Fibroblast of skin of back (primary cell): ENCODE results near the gene DOCK8.
A peak's percentile ranks its signal among the peaks of the same experiment; 100 is the strongest.

Experiments used
- DNase-seq: peaks from one replicate; pipeline ENCODE4 v3.0.0-alpha.2; 2013

Gene DOCK8

DNA sequence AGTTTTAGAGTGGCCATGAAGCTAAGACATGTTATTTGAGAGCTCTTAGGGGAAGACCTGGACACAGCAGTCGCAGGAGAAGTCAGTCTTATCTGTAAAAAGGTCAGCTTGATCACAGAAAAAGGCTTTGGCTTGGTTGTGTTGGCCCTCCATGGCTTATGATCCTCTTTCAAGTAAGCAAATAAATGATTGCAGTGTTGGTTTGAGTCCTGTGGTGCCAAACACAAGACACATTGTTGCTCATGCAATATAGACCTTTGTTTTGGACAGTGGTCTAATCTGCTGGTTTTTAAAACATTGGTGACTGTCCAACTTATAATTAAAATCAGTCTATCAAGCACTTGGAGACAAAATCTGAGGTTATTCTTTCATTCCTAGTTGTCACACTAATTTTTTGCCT, 54.0 kb downstream of the DOCK8 start:
- no peak for DNase-seq

DNA sequence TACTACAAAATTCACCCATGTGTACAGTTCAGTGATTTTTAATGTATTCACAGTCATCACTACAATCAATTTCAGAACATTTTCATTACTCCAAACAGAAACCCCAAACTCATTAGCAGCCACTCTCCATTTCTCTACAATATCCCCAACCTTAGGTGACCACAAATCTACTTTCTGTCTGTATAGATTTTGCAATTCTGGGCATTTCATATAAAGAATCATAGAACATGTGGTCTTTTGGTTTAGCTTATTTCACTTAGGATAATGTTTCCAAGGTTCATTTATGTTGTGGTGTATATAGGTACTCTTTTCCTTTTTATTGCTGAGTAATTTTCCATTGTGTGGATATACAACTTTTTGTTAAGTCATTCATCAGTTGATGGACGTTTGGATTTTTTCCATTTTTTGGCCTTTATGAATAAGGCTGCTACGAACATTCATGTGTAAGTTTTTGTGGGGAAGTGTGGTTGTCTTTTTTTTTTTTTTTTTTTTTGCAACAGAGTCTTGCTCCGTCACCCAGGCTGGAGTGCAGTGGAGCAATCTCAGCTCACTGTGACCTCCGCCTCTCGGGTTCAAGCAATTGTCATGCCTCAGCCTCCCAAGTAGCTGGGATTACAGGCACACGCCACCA, 54.5 kb downstream of the DOCK8 start:
- DNase-seq = no peak

DNA sequence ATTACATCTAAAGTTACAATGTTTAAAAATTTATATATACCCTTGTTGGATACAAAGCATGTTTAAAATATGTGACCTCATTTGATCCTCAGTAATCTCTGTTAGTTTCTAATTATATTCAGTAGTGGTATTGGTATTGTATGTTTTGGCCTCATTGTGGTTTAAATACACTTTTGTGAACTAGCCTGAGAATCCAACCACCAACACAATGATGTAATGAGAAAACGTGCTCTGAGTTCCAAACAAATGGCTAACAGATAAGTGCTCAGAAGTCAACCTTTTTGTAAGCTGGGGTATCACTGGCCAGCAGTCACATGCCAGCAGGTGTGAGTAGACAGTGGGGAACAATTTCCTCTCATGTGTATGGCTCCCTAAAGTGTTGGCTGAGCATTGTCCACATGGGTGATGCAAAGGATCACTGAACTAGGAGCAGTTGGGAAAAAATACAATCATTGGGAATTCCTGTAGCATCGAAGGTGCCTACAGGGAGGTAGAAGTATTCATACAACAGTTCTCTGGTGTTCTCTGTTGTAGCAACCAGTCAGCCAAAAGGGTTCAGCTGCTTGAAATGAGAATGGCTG, 56.1 kb downstream of the DOCK8 start:
- DNase-seq = no peak

DNA sequence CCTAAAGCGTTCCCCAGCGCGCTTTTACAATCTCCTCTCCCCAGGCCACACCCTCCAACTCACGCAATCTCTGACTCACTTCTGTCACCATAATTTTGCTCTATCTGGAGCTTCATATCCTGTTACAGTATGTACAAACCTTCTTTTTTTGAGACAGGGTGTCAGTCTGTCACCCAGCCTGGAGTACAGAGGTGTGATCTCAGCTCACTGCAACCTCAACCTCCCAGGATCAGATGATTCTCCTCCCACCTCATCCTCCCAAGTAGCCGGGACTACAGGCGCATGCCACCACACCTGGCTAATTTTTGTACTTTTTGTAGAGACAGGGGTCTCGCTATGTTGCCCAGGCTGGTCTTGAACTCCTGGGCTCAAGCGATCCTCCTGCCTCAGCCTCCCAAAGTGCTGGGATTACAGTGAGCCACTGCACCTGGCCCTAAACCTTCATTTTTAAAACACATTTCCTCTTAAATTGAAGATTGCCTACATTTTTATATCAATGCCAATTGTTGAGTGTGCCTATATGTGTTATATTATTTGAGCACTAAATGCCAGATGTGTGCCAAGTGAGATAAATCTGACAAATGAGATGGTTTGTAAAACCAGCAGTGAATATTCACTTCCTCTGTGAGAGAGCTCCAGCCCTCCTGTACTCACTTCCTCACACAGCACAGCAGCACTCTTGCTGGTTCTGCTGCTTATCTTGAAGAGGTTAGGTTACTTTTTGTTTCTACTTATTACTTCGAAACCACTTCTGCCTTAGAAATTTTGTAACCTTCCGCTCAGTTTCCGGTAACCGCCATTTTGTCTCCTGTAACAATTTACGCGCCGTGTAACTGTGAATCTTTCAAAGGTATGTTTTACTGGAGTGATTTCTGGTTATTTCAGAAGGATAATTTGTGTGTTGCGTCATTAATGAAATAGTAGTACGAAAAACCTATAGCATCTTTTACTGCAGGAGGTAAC, 57.9 kb downstream of the DOCK8 start:
- no peak for DNase-seq

DNA sequence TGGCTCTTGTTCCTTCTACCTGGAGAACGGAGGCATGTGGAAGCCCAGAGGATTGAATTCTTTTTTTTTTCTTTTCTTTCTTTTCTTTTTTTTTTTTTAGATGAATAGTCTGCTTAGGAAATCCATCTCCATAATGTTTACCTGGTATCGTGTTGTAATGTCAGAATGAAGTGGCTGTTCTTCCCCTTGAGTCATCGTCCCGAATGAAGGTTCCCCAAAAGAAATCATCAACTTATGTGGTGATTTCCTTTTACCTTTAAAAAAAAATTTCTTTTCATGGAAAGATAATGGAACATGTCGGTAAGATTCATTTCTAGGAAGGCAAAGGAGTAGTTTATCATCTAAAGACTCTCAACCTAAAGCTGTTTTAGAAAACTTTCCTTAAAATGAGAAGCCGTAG, 59.7 kb downstream of the DOCK8 start:
- no peak for DNase-seq

DNA sequence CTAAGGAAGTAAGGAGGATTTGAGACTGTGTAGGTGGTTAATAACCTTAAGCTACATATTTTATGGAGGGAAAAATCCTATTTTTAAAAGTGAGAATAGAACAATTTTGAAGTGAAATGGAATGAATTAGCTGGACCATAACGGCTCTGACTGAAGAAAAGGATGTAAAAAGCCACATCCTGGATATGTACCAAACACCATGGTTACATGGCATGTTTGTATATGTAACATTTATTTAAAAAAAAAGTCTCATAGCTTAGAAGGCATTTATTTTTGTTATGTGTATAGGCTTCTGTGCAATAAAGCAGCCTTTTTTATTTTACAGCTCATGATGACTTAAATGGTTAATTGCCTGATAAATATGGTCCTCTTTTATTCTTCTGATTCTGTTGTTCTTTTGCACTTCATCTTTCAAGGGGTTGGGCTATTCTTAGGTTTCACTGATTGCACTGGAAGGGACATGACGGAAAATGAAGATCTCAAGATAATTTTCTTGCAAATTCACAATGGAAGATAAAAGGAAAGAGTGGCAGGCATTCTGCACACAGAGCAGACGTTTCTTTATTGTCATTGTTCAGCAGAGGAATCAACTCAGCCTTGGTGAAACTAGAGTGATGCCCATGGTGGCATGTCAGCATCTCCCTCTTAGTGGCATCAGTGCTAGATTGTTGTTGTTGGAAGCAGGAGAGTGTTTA, 63.1 kb downstream of the DOCK8 start:
- no peak for DNase-seq

DNA sequence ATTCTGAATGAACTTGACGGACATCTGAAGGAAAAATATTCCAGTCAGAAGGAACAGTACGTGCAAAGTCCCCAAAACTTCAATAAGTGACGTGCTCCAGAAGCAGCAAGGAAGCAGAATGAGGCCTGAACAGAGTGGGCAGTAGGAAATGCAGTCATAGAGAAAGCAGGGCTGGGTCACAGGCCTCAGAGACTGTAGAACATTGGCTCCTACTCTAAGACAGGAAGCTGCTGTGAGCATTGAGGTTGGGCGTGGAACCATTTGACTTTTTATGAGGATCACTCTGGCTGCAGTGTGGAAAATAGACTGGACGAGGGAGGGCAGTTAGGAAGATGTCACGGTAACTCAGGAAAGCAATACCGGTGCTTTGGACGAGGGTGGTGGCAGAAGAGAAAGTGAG, 64.0 kb downstream of the DOCK8 start:
- no peak for DNase-seq

DNA sequence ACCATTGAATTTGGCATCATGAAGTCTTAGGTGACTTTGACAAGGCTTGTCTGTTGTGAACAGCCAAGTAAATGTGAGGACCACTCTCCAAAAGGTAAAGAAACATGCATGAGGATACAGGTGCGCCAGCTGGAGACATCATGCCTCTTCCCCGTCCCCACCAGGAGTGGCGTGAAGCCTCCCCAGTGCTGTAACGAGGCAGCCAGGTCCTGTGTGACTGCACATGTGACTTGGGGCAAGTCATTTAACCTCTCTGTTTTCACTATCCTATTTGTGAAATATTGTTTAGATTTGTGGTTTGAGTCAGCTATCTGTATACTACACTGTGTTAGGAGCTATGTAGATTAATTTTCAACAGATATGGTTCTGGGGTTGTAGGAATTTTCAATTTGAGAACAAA, 65.0 kb downstream of the DOCK8 start:
- DNase-seq = no peak

DNA sequence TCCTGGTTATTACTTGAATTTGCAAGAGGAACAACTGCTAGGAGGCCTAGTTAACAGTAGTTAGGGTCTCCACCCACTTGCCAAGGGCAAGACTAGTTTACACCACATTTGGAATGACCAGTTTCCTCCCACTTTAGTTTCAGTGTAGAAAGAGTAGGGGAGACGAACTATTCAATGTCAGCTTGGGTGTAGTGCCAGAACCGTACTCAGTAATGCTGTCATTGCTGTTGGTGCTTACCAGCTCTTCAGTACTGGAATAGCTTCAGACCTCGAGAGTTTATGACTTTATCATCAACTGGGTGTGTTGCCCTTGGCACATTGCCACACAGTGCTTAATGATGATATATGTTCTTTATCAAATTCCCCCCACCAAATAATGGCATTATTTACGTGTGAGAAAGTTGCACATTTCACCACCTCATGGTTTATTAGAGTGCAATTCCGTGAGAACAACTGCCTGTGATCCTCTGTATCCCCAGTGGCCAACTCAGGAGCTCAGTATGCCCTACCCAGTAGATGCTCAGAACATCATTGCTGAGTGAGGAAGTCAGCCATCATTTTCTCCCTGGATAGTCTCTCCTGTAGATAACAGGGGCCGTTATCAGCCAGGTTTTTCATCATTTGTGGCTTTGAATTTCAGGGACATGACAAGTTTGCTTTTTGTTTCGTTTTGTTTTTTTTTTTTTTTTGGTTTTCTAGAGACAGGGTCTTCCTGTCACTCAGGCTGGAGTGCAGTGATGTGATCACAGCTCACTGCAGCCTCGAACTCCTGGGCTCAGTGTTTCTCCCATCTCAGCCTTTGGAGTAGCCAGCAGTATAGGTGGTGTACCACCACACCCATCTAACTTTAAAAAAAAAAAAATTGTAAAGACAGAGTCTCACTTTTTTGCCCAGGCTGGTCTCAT, 67.3 kb downstream of the DOCK8 start:
- DNase-seq = no peak

DNA sequence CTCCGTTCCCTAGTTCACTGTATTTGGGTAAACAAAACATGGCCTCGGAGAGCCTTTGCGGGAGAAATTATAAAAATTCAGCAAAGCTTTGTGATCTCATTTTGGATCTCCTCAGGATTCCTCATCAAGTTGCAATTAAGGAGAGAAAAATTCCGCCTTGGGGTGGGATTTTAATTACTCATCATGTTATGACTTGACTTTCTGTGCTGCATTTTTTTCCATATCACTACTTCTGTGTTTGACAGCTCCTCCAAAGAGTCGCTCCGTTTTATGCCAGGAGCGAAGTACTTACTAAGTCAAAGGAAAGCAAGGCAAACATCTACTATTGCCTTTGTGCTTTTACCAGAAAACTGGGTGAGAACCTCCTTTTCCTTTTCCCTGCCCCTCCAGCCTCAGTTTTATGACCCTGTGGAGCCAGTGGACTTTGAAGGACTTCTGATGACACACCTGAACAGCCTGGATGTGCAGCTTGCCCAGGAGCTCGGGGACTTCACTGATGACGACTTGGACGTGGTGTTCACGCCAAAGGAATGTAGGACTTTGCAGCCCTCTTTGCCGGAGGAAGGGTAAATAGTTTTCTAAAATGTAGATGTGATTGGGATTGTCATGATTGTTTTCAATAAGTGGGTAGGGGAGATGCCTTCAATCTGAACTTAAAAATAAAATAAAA, 71.5 kb downstream of the DOCK8 start:
- no peak for DNase-seq

DNA sequence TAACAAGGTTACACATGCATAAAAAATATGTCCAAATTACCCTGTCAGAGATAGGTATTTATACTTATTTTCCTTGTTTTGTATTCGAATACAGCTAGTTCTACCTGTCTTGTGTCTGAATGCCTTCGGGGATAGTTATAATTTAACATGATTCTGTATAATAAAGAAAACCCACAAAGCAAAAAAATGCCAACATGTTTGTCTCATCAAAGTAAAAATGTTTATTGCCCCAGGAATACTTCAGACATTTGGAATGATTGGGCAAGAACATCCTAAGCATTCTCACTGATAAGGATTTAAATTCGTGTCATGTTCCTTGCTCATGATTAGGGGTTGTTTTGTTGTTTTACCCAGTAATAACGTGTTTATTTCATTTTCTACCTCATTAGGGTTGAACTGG, 74.5 kb downstream of the DOCK8 start:
- DNase-seq = no peak

DNA sequence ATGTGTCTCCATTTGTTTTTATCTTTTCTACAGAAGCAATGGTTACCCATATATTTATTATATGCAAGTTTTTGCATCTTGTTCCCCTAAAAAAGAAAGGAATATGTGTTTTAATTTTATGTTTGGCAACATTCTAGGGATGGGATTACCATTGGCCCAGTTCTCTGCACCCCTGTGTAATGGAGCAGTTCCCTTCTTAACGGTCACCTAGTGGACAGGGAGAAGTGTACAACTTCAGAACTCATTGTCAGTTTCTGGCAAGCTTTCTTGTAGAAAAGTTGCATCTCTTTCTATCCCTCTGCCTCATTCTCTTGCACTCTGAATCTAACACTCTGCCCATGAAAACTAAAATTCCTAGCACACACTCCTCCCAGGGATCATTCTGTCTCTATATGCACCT, 78.2 kb downstream of the DOCK8 start:
- no peak for DNase-seq

DNA sequence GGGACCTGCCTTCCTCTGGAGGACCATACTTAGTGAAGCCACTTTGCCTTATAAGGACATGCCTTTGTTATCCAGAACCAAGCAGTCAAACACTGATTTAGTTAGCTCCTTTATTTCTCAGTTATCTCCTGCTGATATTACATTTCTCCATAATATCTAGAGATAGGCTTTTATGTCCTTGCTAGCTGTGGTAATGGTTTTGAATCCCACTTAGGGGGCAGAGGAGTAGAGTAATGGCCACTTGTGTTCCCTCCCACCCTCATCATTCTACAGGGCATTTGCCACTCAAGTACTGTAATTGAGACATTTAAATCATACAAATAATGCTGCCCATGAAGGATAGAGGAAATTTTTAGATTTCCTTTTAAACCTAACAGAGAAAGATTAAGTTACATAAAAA, 80.9 kb downstream of the DOCK8 start:
- DNase-seq = no peak

DNA sequence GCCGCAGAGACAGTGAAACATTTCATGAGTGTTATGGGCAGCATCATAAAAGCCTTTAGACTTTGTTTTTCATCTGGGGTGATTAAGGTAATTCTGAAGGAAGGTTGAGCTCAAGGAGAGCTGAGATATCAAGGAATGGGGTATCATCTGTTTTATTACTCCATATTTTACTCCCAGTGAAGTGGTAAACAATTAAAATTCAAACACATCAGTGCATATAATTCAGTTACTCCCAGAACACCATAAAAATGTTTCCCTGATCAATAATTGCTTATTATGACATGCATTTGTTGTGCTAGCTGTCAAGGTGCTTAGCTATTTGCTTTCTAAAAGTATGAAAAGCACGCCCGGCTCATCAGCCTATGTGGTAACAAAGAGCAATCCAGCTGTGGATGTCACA, 81.7 kb downstream of the DOCK8 start:
- no peak for DNase-seq

DNA sequence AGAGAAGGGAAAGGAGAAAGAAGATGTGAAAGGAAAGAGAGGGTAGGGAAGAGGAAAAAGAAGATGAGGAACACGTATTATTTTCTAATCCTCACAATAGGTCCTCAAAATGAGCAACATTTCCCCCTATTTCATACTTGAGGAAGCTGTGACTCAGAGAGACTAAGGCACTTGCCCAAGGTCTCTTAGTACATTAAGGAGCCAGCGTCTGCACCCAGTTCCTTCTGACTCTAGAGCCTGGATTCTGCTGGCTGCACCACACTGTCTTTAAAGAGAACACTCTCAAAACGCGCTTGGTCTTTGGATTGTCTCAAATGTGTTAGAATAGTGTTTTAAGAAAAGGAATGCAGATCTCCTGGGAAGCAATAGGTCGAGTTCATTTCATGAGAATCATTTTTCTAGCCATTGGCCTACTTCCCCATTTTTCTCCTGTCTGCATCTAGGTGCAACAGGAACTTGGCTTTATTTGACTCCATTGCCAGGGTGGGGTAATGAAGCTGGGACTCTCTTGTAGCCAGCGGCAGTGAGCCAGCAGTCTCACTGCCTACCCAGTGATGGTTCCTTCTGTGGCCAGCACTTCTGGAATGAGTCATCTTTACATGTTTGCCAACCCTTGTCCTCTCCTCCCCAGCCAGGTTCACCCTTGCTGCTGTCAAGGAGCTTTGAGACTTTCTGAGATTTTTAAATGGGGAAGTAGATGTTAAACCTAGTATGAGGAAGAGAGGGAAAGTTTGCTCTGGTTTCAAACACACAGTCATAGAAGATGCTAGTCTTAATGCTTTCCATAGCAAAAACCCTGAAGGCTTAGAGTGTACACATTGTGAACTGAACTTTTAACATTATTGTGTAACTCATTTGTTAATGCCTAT, 82.7 kb downstream of the DOCK8 start:
- no peak for DNase-seq

DNA sequence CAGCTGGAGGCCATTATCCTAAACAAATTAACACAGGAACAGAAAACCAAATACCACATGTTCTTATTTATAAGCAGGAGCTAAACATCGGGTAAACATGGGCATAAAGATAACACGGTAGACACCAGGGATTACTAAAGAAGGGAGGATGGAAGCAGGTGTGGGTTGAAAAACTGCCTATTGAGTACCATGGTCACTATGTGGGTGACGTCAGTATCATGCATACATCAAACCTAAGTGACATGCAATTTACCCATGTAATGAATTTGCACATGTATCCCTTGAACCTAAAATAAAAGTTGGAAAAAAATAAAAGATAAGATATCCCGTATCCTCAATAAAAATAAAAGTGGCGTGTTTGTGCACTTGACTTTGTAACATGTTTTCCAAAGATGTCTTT, 88.8 kb downstream of the DOCK8 start:
- no peak for DNase-seq

DNA sequence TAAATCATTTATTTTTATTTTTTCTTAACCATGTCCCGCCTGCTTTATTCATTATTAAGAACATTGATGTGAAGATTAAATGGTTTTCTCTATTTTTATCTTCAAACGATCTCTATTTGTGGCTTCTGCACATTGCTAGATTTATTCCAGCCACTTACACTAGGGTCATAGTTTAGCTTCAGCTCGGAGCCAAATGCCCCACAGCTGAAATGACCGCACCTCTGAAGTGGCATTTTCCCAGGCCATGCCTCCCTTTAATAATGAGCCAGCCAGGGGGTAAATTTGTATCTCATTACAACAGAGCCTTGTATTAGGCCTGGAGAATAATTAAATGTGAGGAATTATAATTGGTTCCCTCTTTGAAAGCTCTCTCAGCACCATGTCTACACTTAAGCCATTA, 89.4 kb downstream of the DOCK8 start:
- no peak for DNase-seq

DNA sequence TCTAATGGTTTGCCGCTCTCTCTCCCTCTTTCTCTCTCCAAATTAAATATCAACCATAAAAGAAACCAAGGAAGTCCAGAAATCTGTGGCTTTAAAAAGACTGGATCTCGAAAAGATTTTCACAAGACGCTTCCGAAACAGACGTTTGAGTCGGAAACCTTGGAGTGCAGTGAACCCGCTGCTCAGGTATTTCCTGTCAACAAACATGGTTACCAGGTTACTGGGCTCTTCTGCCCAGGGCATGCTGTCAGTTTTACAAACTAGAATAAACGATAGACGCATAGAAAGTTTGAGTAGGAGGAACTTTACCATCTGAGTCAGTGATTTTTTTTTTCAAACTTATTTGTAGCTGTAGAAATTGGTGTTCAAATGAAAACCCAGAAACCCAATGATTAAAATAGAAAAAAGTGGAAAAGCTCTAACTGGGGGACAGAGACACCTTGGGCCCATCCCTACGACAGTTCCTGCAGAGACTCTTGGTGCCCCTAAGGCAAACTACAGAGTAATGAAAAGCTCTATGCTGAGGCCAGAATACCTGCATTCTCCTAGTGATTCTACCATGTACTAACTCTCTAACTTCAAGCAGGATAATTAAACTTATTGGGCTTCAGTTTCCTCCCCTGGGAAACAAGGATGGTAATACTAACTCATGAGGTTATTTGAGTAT, 90.0 kb downstream of the DOCK8 start:
- peak; percentile 1 for DNase-seq

DNA sequence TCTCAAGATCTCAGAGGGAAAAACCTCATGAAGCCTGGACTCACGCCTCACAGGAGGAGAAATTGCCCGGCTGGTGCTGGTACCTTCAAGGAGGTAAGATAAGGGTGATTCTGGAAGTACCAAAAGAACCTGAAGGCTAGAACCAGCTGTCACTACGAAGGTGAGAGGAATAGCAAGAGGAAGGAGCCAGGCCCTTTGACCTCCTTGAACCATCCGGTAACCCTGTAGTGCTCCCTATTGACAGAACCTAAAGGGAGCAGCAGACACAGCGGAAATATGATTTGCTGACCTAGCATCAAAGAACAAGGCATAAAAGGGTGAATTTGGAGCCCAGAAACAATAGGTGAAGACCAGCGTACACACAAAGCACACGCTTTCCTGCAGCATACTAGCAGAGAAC, 92.2 kb downstream of the DOCK8 start:
- DNase-seq = no peak

DNA sequence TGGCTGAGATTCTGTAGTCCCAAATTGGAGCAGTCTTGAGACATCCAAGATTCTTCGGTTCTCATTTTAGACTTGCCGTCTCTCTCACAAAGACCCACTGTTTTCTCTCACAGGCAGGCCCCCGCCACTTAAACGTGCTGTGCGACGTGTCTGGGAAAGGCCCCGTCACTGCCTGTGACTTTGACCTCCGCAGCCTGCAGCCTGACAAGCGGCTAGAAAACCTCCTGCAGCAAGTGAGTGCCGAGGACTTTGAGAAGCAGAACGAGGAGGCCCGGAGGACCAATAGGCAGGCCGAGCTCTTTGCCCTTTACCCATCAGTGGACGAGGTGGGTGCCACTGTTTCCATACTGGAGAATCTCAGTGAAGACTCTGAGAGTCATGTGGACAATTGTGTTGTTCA, 97.2 kb downstream of the DOCK8 start:
- no peak for DNase-seq
